Kidney glomerular epithelial cell (primary cell): ENCODE data around the gene CDH4.

Source experiments
- DNase-seq: peaks from one replicate; lab custom pipeline; 2025; lab: John Stamatoyannopoulos, UW

CDH4 gene

DNA sequence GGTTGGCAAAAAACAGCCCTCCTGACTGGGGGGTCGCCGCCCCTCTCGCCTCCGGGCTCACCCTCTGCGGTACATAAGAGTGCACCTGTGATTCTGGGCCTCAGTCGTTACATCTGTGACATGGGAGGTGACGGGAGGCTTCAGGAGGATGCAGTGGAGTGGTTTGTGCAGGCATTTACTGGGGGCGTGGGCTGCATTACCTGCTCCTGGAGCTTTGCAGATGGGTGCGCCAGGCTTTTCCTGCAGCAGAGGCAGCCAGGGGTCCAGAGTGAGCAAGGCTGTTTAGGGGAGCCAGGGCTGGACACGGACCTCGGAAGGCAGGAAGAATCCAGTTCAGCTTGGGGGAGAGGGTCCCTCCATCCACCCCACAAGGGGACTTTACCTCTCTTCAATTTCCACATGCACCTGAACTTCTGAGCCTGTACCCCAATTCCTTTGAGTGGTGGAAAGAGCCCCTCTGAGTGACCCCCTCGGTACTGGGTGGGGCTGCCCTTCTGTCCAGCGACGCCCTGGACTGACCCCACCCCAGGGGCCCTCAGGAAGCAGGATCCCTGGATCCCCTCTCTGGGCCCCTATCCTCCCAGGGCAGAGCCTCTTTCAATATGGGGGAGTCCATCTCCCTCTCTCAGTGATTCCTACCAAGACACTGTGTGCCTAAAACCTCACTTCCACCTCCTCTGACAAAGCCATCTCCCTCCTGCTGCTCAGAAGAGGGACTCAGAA, 679.6 kb downstream of the CDH4 start:
- DNase-seq, result no peak

DNA sequence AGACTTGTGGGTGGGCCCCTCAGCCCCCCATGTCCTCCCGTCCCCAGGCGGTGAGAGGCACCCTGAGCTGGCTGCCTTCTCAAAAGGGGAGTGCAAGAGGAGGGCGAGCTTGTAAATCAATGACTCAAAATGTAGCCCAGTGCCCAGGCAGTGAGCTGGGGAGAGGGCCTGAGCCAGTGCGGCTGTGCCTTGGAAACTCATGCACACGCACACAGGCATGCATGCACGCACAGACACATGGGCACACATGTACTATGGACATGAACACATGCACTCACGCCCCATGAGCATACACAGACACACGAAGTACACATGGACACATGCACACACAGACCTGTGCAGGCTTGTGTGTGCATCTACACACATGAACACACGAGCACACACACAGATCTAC, 680.1 kb downstream of the CDH4 start:
- no peak for DNase-seq

DNA sequence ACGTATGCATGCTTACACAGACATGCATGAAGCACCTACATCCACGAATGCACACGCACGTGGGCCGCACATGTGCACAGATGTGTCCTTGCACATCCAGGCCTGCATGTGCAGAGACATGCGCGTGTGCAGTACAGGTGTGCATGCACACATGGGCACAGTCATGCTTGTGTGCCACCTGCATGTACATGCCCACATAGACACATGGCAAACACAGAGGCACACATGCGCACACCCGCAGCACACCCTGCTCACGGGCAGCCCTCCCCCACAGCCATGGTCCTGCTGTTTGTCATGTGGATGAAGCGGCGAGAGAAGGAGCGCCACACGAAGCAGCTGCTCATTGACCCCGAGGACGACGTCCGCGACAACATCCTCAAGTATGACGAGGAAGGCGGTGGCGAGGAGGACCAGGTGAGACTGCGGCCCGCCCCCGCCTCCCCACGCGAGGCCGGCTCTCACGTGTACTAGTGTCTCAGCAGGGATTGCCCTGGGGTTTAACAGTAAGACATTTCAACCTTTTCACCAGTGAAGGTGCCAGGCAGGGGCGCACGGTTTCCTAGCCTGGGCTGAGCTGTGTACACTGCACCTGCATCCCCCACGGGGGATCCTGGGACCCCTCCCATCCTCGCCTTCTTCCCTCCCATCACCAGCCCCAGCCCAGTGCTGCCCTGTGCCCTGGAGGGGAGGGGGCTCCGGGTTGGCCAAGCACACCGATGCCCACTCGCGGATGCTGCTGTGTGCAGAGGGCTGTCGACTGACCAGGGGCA, 680.8 kb downstream of the CDH4 start:
- DNase-seq, result no peak

DNA sequence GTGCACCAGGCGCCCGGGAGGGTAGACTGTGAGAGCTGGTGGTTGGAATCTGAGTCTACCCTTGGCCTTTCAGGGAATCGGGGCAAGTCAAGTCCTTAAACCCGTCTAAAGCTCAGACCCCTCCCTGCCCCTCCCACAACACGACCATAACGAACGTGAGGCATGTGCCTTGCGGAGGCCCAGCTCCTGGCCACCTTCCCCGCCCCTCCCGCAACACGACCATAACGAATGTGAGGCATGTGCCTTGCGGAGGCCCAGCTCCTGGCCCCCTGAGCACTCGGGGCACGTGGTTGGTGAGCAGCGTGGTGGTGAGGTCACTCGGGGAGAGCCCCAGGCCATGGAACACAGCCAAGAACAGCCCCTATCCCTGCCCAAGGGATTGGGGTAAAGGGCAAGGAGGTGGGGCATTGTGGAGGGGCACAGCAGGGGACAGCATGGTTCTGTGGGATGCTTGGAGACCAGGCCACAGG, 681.5 kb downstream of the CDH4 start:
- no peak for DNase-seq

DNA sequence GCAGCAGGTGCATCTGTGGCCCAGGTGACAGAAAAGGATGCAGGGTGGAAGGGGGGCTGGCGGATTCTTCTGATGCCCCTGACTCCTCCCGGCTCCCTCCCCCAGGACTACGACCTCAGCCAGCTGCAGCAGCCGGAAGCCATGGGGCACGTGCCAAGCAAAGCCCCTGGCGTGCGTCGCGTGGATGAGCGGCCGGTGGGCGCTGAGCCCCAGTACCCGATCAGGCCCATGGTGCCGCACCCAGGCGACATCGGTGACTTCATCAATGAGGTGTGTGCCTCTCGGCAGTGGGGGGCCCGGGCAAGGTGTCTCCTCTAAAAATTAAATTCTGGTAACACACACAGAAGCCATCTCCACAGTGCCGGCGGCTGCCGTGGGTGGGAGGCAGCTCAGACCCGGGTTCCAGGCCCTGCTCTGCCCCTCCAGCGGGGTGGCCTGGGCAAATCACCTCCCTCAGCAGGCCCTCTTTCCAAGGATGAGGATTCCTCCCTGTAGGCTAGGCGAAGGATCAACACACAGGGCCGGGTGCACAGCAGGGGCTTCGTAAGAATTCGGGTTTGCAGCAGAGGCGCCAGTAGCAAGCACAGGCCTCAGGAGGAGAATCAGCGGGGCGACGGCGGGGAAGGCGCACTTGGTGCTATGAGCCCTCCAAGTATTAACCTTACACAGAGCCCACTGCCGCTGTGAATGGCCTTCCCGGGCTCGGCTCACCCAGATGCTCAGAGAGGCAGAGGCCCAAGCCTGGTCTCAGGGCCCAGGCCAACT, 682.1 kb downstream of the CDH4 start:
- no peak for DNase-seq

DNA sequence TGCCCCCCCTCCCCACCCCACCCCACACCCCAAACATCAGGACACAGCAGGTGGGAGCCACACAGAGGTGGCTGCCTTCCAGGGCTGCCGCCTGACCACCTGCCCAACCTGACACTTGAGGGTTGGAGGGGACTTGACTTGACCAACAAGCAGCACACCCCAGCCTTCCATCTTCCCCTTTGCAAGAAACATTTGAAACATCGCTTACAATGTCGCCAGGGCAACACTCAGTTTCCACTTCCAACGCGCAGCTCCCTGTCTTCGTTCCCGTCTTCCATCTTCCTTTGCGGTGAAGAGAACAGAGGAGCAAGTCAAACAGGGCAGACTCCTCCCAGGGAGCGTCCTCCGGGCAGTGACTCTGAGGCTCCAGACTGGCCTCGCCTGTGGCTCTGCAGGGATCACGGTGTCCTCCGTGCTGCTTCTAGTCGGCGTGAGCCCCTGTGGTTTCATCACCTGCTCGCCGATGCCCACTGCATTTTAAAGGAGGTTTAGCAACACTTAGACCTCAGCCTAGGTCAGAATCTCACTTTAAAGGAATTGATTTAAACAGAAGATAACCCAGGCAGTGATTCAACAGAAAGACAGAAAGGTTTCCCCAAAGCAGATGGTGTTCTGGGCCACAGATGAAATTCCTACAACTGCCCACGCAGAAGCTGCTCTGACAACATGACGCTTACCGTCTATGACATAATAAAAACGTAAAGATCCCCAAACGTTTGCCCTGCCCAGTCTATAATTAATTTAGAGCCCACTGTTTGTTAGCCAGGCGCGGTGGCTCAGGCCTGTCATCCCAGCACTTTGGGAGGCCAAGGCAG, 682.9 kb downstream of the CDH4 start:
- DNase-seq, result no peak

DNA sequence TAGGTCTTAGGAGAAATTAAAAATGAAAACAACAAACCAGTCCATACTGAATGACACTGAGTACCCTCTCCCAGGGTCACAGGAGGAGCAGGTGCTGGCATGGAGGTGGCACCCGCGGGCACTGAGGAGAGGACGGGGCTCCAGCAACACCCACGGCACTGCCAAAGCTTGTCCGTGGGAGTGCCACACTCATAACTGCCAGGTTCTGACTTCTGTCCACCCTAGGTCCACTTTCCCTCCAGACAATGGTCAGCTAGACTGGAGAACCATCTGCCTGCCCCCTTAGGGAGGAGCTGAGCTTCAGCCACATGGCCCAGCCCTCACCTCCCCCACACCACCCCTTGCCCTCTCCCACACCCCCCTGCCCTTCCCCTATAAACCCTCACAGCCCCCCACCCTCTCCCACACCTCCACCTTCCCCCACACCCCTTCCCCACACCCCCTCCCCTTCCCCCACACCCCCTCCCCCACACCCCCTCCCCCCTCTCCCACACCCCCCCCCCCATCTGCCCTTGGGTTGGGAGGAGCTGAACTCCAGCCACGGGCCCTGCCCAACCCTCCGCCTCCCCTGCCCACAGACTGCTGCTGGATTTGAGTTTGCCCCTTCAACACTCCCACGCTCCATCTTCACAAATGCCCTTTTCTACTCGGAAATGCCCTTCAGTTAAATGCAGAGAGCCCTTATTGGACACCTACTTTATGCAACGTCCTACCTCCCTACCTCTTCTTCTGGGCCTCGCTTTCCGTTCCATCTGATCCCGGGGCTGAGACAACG, 684.1 kb downstream of the CDH4 start:
- no peak for DNase-seq

DNA sequence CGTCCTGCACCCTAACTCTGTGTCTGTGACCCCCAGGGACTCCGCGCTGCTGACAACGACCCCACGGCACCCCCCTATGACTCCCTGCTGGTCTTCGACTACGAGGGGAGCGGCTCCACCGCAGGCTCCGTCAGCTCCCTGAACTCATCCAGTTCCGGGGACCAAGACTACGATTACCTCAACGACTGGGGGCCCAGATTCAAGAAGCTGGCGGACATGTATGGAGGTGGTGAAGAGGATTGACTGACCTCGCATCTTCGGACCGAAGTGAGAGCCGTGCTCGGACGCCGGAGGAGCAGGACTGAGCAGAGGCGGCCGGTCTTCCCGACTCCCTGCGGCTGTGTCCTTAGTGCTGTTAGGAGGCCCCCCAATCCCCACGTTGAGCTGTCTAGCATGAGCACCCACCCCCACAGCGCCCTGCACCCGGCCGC, 684.7 kb downstream of the CDH4 start:
- DNase-seq, result no peak

DNA sequence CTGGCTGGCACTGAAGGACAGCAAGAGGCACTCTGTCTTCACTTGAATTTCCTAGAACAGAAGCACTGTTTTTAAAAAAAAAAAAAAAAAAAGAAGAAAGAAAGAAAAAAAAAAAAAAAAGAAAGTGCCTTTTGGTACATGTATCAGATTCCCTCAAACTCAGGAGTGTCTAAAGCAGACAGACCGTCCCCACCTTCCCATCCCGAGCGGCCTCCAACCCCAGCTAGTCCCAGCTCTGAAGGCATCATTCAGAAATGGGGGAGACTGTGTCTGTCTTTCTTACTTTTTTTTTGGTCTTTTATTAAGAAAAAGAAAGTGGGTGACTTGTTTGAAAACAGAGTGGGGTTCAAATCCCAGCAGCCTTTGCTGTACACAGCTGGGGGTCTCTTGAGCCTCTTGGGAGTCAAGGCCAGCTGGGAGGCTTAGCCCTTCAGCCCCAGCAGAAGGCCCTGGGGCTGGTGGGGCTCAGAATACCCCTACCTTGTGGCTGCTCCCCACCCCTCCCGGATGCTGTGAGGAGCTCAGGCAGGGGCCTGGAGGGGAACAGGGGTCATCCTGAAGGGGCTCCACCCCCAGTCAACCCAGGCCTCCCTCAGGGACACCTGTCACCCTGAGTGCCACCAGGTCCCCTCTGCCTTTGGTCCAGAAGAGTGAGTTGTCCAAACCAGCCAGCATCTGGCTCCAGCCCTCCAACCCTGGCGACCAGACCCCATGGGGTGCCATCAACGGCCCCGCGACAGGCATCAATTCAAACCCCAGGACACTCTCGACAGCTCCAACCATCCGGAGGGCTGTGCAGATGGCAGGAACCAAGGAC, 685.3 kb downstream of the CDH4 start:
- DNase-seq, result no peak

DNA sequence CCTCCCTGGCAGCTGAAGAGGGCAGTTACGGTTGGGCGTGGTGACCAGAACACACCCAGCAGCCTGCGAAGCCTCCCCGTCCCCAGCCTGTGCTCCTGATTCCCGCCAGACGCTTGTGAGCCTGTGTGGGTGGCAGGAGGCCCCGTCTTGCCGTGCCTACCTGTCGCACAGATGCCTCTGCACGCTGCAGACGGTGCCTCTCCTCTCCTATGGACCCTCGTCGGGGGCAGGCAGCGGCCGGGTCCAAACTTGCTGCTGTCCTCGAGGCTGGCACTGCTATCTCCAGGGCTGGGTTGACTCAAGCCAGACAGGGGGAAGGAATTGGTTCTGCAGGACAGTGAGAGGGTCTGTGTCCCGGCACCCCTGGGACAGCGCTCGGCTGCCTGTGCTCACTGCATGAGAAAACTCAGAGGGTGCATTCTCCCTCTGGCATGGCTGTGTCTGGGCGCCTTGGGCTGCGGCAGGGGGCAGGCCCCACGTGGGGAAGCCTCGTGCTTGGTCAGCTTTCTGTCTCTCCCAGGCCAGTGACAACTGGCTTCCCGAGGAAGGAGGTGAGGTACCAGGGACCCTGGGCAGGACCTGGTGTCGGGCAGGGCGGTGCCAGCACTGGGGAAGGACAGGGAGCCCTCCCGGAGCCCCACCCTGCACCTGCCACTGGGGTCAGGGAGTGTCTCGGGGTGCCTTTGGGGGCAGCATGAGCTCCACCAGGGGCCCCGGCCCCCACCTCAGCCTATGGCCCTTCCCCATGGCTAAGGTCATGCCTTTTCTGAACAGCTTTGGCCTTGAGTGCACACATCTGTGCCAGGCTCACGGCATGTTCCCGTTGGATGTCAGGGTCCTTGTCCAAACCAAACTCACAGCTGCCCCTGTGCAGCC, 686.1 kb downstream of the CDH4 start:
- no peak for DNase-seq

DNA sequence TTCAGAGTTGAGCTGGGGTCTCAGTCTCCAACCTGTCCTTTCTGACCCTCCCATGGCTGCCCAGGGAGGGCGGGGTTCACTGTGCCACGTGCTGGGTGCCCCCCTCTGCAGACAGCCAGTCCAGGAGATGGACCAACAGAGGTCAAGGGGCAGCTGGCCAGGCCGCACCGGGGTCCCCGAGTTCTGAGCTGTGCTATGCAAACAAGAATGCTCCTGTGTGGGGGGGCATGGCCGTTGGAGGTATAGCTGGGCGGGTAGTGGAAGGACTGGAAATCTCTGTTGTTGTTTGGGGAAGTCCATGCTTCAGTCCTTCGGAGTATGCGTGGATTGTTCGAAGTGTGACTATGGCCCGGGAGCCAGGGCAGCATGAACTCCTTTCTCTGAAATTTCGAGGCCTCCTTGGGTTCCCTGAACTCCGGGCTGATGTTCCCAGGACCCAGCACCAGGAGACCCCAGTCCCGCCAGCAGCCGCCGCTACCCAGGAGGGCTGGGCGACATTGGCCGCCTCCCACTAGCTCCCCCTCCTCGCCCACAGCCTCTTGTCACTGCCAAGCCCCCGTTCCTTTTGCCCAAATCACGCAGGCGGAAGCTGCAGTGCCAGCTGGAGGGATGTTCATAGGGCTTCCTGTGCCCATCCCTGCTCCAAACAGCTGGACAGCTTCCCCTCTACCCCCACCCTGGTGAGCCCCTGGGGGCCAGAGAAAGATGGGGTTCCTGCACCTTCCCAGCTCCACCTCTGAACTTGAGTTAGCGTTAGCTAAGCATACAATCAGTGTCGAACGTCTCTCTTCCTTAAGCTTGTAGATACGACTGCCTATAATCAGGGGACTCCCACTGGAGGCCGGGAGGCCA, 687.0 kb downstream of the CDH4 start:
- no peak for DNase-seq

DNA sequence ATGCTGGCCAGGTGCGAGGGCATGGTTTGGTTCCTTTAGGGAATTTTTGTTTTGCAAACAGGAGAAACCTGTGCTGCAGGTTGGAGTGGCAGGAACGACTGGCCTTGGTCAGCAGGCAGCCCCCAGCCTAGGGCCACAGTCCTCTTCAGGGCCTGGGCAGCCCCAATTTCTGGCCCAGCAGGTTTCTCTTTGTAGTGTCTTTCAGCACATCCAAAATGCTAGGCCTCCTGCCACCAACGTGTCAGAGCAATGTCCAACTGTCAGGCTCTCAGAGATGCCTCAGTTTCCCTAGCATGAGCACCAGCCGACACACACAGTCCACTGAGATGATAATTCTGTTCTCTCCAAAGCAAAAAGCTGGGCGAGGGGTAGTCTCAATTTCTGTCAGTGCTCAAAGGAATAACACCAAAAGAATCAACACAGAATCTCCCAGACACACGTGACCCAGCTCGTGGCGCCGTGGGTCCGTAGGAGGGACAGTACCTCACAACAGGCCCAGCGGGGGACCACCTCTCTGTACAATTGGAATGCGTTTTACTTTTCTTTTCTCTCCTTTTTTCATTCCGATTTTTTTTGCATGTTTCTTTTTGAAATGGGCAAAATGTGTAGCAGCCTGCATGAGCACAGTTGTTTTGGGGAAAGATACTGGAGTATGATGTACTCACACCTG, 687.8 kb downstream of the CDH4 start:
- no peak for DNase-seq

DNA sequence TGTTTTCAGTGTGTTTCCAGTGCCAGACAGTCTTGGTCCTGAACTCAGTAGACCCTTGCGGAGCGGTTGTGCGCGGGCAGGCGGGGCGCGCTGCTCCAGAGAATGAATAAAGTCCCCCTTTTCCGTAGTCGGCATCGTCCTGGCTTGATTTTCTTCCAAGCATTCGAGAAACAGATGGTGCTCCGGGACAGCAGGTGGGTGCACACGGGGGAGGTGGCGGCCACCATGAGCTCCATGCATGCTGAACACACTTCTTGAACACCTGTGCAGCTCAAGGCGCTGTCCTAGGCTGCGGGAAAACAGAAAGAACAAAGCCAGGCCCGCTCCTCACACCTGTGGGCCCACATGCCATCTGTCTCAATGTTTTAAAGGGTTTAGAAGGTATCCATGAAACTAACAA, 688.4 kb downstream of the CDH4 start:
- DNase-seq, result no peak

DNA sequence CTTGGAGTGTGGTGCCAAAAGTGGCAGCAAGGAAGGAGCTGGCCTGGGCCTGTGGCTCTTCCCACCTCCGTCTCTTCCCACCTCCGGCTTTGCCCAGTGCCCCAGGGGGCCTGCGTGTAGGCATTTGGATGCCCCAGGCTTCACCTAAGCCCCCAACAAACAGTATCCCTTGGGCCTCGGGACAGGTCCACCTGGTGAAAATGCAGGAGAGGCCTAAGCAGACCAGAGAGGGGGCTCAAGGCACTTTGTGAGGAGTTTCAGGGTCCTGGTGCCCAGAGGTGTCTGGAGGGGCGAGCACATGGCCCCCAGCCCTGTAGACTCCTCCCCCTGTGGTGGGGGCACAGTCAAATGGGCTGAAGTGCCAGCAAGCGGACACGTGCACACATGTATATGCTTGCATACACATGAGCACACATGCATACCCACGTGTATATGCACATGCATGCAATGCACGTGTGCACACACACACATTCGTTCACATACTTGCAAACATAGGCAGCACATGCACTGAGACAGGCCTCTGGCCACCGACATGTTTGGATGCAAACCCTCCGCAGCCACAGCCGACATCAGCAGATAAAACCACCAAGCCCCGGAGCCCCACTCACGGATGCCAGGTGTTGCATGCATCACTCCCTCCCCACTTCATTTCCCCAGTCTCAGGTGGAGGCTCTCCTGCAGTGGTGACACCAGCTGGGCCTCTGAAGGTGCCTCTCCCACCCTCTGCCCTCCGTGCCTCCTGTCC, 689.1 kb downstream of the CDH4 start:
- no peak for DNase-seq

DNA sequence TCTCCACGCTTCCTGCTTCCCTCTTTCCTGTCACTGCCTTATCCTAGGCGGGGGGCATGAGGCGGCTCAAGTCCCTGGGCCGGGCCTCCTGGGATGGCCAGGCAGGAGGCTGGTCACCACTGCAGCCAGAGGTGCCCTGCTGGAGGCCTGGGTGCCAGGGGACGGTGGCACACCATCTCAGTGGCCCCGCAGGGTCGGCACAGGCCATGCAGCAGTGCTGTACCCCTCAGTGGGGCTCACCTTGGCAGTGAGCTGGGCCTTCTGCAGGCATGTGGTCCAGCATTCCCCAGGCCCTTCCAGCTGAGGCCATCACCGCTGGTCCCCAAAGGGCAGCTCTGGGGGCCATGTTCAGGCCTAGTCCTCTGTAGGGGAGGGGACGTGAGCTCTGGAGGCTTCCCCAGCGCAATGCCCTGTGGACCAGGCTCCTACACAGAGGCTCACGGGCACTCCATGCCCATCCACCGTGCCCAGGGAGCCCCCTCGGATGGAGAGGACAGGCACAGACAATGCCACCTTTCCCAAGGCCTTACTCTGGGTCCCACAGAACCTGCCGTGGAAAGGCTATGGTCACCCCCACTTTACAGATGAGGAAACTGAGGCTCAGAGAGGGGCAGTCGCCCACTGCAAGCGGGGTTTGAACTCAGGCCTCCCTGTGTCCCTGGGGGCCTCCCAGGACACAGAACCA, 689.8 kb downstream of the CDH4 start:
- no peak for DNase-seq

DNA sequence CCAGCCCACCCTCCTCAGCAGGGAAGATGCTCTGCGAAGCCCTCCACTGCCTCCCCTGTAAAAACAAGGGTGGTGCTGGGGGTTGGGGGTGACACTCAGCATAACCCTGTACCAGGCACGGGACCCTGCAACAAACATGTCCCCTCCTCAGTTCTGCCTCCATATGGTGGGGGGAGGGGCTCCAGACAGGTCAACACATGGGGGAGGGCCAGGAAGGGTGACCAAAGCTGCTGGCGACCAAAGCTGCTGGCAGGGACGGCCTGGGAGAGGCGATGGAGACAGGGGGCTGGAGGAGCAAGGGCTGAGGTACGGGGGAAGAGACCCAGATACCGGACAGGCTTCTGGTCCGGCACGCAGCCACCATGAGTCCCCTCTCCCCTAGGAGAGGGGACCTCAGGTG, 690.5 kb downstream of the CDH4 start:
- no peak for DNase-seq
